IPS-NIHi11 (cell line): ENCODE measurements around the gene YBEY.
"Not testable (repeated sequence)": the region's sequence is repeated elsewhere in the genome, so short reads cannot be mapped to it uniquely, and the experiment has no call there.

ENCODE experiments used
- DNase-seq: peaks from one replicate; pipeline ENCODE4 v3.0.0; 2012; ENCODE audit warnings: mixed read lengths, low spot score

The YBEY gene

DNA sequence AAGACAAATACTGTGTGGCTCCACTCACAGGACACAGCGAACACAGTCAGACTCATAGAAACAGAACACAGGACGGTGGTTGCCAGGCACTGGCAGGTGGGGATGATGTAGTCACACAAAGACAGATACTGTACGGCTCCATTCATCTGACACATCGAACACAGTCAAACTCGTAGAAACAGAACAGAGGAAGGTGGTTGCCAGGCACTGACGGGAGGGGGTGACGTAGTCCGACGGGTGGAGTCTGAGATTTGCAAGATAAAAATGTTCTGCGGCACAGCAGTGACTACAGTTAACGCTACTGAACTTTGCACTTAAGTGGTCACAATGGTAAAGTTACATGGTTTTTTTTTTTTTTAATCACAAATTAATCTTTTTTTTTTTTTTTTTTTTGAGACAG is 18.8 kb downstream of the YBEY start:
- no peak for DNase-seq

- DNase-seq = no peak
Measured at GRCh38 chr21:46307625-46308024, 21.5 kb downstream of the YBEY start.

DNA sequence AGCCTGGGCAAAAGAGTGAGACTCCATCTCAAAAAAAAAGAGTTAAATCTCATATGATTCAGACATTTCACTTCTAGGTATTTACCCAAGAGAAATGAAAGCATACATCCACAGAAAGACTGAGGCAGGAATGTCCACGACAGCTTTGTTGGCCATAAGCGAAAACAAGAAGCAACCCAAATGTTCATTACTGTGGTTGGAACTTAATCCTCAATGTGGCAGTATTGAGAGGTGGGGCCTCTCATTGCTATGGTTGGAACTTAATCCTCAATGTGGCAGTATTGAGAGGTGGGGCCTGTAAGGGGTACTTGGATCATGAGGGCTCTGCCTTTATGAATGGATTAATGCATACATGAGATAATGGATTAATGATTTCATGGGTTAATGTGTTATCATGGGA is 22.3 kb downstream of the YBEY start:
- no peak for DNase-seq

GRCh38 chr21:46310260-46310659 is 24.1 kb downstream of the YBEY start:
- not testable (repeated sequence) for DNase-seq

GRCh38 chr21:46311568-46311967 is 25.4 kb downstream of the YBEY start:
- DNase-seq = no peak

GRCh38 chr21:46312949-46313348 is 26.8 kb downstream of the YBEY start:
- no peak for DNase-seq

GRCh38 chr21:46314441-46315020 is 28.4 kb downstream of the YBEY start:
- no peak for DNase-seq

DNA sequence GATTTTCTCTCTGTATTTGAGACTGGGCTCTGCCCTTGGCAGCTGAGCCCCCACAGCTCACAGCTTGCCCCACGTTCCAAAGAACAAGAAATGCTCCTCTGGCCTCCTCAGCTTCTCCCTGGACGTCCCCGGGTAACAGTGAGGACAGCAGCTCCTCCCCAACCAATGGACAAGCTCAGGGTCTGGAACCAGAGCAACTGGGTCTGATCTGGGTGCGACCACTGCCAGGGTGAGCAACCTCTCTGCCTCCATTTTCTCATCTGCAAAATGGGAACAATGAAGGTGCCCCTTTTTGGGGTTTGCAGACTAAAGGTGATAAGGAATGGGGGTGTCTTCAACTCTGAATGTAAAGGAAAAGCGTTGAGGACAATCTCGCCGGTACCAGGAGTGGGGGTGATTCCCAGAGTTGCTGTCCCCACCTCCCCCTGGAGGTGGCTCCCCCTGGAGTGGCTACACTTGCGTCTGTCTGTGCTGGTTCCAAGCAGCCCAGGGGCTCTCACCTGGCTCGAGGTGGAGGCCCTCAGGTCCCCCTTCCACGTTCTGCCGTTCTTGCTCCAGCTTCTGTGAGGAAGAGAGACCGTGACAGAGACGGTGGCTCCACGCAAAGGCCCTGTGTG is 30.7 kb downstream of the YBEY start:
- no peak for DNase-seq

DNA sequence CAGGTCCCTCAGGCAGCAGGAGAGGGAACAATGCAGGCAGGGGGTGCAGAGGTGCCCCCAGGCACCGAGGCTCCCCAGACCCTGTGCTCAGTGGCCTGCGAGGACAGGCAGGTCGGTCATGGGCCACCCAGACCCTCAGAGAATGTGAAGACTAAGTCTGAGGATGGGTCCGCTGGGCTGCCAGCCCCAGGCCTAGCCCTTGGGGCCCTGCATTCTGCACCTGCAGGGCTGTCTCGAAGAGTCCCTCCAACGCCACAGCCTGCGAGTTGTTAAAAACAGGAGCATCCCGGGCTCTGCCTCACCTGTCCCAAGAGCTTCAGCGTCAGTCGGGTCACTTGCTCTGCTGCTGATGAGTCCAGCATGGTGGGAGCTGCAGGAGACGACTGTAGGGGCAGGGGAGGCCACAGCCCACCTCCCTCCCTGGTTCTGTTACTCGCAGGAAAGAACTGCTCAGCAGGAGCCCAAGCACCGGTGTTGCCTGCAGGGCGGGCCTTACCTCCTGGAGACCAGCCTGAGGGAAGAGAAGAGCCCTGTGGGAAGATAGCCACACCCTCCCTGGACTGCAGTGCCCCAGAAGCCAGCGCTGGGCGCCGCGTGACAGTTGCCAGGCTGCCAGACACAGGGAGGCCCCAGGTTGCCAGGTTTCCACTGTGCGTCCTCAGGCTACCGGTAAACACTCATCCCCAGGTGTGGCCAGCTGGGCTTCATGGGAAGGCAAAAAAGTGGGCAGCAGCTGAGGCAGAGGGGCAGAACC is 31.7 kb downstream of the YBEY start:
- DNase-seq = peak; percentile 69

- no peak for DNase-seq
Measured at GRCh38 chr21:46318464-46318845, 32.3 kb downstream of the YBEY start.

DNA sequence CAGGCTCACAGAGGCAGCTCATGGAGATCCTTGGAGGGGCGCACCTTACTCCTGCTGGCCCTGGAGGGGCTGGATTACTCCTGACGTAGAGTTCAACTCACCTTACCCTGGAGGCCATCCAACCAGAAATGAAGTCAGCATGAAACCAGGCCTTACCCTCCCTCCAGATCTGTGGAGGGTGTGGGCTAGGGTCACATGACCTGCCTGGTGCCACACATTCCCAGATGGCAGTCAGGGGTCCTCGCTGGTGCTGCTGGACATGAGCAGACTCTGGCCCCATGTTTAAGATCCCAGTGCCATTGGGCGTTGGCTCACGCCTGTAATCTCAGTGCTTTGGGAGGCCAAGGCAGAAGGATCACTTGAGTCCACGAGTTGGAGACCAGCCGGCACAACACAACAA is 33.0 kb downstream of the YBEY start:
- DNase-seq = no peak

DNA sequence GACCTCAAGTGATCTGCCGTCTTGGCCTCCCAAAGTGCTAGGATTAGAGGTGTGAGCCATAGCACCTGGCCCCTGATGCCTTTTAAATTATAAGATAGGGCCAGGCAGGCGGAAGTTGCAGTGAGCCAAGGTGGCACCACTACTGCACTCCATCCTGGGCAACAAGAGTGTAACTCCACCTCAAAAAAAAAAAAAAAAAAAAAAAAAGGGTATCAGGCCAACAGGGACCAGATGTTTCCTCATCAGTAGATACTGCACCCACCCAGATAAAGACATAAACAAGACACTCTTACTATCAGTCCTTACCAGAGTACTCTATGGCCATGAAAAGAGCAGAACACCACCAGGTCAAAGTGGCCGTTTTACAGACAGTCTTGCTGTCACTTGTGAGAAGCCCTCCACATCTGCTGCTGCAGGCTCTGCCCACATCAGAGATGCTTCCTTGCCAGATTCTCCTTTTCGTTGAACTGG is 34.2 kb downstream of the YBEY start:
- DNase-seq = no peak

- DNase-seq = no peak
Measured at GRCh38 chr21:46322351-46323226, 36.4 kb downstream of the YBEY start.

DNA sequence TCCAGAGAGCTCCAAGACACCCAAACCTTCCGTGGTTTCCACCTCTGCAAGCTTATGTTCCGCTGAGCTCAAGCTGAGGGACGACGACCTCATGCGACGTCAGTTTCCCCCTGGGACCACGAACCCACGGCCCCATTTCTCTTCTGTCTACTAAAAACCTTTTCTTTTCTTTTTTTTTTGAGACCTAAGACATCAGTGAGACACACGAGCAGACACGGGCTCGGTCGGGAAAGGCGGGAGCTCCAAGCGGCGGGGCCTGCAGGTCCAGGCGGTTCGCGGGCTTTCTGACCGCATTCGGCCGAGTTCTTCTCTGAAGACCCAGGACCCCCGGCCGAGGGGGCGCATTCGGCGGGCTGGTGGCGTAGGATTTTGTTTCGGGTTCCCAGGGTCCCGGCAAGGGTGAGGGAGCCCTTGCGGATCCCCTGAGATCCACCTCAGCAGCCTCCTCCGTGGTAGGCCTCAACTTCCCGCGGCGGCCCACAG is 37.1 kb downstream of the YBEY start:
- DNase-seq = no peak

DNA sequence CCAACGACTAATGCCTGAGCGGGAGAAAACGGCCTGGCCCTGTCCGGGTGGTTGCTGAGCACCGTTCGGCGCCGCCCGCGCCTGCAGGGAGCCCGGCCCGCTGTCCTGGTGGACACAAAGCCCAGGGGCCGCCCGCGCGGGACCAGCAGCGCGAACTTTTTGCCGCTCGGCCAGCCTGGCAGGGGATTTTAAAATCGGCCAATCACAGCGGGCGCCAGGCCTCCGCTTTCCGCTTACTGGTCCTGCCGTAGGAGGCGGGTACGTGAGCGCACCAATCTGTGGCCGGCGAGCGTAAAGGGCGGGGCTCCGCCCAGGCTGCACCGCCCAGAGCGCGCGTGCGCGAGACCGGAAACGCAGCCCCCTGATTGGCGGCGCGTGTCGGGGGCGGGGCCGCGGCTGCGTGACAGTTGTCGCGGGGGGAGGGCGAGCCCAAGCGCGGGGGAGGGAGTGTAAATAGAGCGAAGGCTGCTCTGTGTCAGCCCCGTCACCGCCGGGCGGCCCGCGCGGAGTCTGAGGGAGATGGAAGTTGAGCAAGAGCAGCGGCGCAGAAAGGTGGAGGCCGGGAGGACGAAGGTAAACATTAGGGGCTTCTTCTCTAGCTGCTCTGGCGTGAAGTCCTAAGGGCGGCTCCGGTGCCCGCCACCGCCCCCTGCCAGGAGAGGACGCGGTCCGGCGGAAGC is 37.7 kb downstream of the YBEY start, which contains the start of the genes C21orf58 and PCNT:
Gene C21orf58, minus strand, starts transcription at position 161 of the 680 bp plus-strand sequence. CDS start 1,132 bp downstream, outside the sequence.
Gene PCNT, plus strand, starts transcription at position 447 of the 680 bp plus-strand sequence. Its CDS starts 73 bp downstream, at position 520.
- DNase-seq = peak; percentile 98

DNA sequence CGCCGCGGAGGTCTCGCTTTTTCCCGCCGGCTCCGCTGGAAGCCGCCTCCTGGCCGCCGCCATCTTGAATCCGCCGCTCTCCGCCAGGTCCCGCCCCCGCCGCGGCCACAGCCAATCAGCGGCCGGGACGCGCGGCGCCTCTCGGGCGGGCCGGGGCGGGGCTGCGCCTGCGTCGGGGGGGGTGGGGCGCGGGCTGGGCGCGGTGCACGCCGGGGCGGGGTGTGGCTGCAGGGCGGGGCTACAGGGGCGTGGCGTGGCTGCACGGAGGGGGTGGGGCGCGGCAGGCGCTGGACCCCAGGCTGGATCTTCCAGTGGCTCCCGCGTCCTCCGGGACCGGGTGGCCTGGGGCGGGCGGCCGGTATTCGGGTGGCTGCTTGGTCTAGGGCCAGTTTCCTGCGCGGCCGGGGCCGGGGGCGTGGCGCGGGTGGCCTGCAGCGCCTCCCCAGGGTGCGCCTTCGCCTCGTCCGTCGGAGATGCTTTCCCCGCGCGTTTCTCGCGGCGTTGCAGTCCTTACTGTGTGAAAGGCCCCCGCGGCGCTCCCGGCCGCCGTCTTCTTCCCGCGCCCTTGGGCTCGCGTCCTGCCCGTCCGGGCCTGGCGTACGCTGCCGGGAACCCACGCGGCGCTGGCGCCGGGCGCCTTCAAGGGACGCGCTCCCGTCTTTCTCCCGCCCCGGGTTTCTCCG is 38.4 kb downstream of the YBEY start:
- peak; percentile 95 for DNase-seq

DNA sequence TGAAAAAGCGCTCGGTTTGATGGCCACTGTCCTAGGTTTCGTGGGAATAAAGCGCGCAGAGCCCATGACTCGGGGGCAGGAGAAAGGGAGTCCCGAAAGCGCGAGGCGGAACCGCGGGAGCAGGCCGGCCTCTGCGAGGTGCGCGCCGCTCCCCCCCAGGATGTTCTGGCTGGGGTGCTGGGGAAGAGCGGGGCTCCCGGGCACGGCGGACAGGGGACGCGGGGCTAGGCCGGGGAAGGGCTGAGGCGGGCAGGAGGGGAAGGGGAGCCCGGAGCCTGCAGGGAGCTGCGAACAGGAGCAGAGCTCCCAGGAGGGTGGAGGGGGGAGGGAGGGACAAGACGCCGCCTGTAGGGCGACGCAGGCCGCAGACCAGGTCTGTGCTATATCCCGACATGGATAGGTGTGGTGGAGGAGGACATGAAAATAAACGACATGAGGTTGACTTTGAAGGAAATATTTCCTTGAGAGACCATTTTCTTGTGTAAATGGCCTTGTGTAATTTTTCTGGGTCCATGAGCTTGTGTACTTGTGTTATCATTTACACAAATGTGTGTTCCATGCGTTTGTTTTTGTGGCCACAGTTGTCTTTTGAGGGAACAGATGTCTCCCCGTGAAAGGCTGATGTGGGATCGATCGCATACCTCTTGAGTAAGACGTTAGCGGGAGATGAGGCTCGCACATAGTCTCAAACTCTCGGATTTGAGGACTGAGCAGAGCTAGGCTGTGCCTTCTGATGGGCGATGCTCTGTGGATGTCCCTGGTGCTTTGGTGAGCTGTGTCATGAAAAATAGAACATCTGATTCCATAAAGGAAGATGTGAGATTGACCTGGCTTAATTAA is 39.2 kb downstream of the YBEY start:
- peak; percentile 74 for DNase-seq

DNA sequence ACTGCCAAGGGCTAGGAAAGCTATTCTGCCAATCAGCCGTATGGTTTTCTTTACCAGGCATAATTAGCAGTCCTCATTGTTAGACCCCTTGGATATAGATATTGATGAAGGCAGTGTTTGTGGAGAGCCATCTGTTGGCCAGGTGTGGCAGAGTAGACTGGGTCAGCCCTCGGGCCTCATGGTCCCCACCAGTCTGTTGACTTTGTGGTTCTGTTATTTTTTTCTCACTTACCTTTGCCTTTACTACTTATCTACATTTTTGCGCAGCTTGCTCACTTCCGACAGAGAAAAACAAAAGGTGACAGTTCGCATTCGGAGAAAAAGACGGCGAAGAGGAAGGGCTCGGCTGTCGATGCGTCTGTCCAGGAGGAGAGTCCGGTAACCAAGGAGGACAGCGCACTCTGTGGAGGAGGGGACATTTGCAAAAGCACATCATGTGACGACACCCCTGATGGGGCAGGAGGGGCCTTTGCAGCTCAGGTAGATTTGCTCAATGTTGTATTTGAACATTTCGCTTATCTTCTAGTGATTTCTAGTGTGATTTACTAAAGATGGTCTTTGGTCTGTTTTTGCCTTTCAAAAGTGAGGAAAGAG is 40.1 kb downstream of the YBEY start:
- no peak for DNase-seq

GRCh38 chr21:46327711-46328110 is 41.6 kb downstream of the YBEY start:
- no peak for DNase-seq
